HG03457 (cell line): ENCODE data around the gene CYP1A2.
"Not testable (repeated sequence)": the region's sequence is repeated elsewhere in the genome, so short reads cannot be mapped to it uniquely, and the experiment has no call there.

Source experiments
- ATAC-seq: cut with Tn5 transposase; IDR thresholded peaks from one replicate; pipeline ENCODE4 v1.9.1; 2021; ENCODE audit warnings: moderate number of reproducible peaks; ENCODE audit not compliant: unreplicated experiment

The CYP1A2 gene

DNA sequence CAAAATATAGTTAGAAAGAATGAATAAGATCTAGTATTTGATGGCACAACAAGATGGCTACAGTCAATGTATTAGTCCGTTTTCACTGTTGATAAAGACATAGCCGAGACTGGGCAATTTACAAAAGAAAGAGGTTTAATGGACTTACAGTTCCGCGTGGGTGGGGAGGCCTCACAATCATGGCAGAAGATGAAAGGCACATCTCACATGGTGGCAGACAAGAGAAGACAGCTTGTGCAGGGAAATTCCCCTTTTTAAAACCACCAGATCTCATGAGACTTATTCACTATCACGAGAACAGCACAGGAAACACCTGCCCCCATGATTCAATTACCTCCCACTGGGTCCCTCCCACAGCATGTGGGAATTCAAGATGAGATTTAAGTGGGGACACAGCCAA is 10.4 kb upstream of the CYP1A2 start:
- not testable (repeated sequence) for ATAC-seq

DNA sequence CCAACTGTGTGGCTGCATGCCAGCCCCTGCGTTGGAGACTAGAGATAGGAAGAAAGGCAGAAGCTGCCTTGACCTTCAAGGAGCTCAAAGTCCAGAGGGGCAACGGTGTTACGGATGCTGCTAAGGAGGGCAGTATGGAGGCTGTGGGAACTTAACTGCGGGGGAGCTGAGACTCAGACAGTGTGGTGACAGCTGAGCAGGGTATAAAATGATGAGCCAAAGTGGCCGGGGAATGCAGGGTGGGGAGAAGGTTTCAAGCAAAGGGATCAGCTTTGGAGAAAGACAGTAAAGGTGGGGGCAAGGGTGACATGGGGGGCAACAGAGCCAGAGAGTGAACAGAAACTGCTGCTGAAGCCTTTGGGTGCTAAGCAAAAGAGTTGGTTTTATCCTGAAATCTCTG is 6.2 kb upstream of the CYP1A2 start:
- ATAC-seq, result no peak

DNA sequence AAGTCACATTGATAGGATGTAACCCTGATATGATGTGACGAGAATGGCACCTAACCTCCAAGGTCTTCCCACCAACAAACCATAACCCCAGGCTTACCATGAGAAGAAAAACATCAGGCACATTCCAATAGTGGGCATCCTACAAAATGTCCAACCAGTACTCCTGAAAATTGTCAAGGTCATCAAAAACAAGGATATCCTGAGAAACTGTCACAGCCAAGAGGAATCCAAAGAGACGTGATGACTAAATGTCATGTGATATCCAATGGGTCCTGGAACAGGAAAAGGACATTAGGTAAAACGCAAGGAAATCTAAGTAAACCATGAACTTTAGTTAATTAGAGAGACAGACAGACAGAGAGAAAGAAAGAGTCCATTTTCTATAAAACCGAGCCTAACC is 2.3 kb upstream of the CYP1A2 start:
- no peak for ATAC-seq

DNA sequence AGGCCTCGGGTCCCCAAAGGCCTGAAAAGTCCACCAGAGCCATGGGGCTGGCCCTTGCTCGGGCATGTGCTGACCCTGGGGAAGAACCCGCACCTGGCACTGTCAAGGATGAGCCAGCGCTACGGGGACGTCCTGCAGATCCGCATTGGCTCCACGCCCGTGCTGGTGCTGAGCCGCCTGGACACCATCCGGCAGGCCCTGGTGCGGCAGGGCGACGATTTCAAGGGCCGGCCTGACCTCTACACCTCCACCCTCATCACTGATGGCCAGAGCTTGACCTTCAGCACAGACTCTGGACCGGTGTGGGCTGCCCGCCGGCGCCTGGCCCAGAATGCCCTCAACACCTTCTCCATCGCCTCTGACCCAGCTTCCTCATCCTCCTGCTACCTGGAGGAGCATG is 1.2 kb downstream of the CYP1A2 start:
- ATAC-seq, result no peak

DNA sequence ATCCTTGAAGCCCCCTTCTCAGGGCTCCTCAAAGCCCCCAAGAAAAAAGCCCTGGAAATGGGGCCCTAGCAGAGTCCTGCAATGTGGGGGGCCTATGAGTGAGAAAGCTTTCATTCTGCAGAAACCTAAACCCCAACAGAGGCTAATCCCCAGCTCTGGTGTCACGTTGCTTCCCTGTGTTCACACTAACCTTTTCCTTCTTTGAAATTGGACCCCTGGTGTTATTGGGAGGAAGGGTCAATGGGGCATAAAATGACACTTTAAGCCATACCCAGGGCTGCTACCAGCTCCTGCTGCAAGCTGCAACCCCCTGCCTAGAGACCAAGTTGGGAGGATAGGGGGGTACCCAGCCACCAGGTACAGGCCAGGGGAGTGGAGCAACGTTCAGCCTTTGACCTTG is 2.1 kb downstream of the CYP1A2 start:
- no peak for ATAC-seq

DNA sequence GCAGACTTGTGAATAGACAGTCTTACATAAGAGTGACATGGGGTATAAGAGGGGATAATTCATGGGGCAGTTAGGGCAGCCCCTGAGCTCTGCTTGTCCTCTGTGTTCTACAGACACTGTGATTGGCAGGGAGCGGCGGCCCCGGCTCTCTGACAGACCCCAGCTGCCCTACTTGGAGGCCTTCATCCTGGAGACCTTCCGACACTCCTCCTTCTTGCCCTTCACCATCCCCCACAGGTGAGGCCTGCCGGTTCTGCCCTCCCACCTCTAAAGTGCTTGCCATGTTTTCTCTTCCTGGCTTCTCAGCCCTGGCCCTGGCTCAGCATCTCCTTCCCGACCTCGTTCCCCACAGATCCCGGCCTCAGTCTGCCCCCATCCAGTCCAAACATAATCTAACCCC is 3.4 kb downstream of the CYP1A2 start:
- no peak for ATAC-seq

DNA sequence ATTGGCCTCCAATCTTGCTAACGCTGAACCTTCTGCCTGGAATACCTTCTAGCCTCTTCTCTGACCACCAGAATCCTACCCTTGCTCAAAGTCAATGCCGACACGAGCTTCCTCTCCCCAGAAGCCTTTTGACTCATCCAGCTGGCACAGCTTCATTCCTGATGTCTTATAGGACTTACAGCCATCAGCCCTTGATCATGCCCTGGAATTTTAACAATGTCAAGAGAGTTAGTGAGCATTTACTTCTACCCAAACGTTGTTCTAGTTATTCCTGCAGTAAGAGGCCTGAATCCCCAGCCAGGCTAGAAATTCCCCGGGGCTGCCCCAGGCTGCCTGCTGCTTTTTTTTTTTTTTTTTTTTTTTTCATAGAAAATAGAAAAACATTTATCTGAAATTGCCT is 3.9 kb downstream of the CYP1A2 start:
- ATAC-seq, result no peak

DNA sequence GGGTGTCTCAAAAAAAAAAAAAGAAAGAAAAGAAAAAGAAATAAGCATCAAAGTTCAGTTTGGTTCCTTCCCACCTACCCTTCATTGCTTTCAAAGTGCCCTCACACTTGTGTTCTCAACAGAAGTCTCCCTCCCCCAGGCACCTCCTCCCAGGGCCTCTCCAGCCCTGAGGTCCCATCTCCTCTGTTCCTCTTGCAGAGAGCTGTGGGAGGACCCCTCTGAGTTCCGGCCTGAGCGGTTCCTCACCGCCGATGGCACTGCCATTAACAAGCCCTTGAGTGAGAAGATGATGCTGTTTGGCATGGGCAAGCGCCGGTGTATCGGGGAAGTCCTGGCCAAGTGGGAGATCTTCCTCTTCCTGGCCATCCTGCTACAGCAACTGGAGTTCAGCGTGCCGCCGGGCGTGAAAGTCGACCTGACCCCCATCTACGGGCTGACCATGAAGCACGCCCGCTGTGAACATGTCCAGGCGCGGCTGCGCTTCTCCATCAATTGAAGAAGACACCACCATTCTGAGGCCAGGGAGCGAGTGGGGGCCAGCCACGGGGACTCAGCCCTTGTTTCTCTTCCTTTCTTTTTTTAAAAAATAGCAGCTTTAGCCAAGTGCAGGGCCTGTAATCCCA is 6.1 kb downstream of the CYP1A2 start:
- no peak for ATAC-seq

DNA sequence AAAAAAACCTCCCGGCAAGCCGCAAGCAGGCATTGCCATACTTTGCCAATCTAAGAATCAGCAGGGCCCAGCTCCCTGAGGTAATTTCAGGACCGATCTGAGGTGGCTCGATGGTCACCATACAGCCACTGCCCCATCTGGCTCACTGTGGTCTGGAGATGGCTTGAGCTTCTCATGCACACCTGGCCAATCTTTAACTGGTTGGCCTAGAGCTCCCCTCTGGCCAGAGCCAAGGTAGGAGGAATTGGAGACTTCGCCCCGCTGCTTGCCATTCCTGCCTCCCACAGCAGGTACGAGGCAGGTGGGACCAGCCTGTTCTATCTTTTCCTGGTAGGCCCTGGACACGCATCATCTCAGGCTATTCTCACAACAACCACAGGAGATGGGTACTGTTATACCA is 10.1 kb downstream of the CYP1A2 start:
- ATAC-seq, result no peak

DNA sequence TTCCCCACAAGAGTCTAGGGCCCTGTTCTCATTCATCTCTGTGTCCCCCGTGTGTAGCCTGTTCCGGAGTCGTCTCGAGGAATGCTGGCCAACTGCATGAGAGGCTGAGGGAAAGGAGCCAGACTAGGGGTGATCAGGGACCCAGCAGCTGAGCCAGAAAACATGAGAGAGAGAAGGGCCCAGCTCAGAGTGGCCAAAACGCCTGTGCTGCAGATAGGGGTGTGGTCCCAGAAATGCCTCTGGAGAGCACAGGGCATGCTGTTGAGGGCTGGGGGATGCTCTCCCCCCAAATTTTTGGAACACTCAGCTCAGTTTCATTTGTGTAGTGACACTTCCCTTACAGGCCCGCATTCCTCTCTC is 14.1 kb downstream of the CYP1A2 start:
- ATAC-seq, result no peak

DNA sequence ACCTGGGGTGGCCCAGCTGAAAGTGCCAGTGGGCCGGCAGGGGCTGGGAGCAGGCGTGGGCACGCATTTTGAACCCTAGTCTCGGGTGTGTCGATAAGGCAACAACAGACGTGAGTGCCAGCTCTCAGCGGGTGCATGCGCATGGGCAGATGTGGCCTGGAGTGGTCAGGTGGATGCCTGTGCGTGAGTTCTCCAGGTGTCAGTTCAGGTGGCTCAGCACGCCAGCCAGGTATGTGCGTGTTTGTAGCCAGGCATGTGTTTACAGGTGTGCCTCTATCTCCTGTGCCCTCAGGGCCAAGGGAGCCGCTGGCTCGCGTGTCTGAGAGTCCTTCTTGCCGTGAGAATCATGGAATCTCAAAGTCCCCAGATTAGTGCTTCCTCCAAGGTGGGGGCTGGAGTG is 14.8 kb downstream of the CYP1A2 start:
- no peak for ATAC-seq

DNA sequence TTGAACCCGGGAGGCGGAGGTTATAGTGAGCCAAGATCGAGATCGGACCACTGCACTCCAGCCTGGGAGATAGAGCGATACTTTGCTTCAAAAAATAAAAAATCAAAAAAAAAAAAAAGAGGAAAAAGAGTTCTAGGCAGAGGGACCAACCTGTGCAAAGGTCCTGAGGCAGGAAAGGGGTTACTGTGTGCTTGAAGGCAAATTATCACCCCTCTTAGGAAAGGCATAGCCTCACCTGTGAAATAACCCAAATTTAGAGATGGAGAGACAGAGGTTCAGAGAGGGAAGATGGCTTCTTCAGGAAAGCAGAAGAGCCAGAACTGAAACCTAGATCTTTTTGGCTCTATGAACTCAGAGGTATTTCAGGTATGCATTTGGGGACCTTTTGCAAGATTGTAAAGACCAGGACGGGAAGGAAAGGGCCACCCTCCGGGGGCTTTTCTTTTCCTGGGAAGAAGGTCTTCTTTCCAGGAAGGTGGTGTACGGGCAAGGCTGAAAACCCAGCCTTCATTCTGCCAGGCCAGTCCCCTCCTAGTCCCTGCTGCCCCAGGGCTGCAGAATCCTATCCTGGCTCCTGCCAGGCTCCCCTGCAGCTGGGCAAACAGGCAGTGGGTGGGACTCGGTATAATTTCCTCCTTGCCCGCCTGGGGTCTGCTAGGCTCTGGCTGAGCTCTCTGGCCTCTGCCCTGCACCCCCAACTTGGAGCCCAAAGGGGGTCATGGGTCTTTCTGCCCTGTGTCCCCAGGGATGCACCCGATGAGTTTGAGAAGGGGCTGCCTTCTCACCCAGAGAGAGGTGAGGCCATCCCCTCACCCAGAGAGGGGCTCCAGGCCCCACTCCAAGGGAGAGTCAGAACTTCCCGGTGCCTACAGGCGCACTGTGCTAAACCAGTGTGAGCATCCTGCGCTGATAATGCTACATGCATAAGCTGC is 18.8 kb downstream of the CYP1A2 start:
- no peak for ATAC-seq

DNA sequence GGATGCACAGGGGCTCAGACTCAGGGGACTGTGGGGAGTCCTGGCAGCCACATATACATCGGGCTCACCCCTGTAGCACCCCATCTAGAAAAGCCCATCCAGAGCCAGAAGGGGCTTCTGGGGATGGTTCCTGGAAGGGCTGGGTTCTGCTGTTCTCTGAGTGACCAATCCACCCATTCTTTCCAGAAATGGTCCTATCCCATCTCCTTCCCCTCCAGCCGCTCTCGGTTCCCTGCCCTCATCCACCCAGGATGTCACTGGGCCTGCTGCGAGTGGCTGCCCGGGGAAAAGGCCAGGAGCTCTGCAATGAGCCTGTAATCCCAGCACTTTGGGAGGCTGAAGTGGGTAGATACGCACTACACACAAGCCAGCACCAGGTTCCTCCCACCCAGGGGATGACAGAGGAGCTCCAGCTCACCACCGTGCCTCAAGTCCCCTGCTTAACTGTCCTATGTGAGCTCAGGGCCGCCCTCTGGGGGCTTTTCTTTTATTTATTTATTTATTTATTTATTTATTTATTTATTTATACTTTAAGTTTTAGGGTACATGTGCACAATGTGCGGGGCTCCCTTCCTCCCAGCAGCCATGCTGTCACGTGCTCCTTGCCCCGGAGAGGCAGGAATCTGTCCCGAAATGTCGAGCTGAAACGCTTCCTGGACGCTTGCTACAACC is 19.6 kb downstream of the CYP1A2 start:
- ATAC-seq, result no peak

DNA sequence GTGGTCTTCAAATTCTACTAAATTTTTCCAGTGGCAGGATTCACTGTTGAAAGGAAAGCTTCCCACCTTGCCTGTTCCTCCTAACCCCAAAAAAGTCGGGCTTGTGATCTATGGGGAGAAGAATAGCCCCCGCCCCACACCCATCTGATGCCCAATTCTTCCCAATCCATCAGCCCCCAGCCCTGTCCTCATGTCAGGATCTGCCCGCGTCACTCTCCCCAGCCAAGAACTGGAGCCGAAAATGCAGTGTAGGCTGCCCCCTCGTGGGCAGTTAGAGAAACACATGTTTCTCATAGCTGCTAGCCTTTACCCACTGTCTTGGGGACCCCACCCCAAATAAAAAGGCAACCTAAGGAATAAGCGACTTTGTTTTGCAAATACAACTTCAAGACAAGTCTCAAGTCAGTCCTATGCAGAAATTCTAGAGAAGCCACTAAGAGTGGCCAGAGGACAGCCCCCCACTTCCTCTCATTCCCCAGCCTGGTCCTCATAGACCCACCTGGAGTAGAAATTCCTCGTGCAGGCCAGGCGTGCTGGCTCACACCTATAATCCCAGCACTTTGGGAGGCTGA is 20.2 kb downstream of the CYP1A2 start:
- ATAC-seq, result no peak

DNA sequence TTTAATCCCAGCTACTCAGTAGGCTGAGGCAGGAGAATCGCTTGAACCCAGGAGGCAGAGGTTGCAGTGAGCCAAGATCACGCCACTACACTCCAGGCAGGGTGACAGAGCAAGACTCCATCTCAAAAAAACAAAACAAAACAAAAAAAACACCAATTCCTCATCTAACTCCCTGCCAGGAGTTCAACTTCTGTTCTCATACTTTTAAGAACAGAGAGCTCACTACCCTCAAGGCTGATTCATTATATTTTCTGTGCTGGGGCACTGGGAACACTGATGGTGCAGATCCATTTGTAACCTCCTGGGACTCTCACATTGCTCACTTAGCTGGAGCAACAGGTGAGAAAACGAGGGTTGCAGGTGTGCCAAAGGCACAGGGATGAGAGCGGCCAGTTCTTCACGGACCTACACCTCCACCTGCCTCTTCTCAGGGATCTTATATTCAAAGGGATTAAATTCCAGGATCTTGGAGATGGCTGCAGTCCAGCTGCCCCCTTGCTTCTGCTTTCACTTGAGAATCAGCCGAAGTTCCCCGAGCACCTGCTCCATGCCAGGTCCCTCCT is 20.9 kb downstream of the CYP1A2 start:
- ATAC-seq, result no peak

DNA sequence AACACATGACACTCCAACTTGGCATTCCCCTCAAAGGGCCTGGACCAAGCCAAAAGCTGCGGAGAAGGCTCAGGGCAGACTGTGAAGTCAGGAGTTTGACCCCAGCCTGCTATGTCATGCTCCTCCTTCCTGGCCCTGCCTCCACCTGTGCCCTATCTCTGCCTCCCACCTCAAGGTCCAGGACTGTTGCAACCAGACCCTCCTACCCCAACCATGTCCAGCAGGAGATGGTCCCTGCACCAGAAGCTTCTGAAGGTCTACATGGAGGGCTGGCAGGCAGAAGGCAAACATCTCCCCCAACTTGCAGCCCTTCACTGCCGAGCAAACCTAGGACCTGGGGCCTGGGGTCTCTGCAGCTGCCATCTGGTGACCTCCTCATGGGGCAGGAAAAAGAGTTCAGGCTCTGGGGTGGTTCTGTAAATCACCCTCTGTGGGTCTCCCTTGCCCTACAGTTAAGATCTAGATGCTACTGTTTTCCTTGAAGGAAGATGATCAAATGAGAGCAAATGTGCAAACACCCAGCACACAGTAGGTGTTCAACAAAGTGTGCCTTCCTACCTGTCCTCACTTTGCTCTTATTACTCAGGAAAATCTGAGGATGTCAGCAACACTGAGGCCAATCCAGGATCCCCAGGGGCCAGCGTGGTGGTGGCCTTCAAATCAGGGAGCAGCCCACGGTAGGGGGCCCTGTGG is 21.7 kb downstream of the CYP1A2 start:
- ATAC-seq, result no peak

DNA sequence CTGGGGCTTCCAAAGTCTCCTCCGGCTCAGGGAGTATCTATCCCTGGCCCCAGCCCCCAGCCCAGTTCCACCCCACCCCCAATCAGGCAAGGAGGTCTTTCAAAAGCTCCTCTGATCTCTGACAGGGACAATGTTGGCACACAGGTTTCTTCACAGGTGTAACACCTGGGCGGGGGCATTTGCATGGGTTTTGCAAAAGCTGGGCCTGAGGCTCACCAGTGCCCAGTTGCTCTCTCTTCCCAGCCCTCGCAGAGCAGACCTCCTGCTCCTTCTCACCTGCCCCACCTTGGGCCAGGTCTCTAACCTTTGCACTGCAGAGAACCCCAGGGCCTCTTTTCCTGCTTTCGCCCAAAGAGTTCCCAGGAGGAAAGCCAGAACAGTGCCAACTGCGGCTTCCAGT is 24.7 kb downstream of the CYP1A2 start:
- no peak for ATAC-seq

DNA sequence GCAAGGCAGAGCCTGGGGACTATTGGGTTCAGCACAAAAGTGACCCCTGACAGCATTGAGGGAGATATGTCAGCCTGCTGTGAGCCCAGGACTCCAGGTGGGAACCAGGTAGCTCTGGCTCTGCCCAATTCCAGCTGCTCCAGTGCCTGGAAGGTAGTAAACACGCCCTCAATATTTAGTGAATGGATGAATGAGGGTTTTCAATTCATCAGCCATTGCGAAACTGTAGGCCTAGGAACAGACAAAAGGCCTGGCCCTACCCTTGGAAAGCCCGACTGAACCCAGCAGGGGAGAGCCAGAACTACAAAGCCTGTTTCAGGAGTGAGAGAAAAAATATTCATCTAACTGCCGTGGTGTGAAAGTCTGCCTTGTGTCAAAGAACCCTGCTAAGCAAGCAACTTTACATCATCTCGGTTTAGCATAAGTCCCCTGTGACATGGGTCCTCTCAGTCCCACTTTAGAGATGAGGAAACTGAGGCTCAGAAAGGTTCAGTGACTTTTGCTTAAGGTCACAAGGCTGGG is 25.1 kb downstream of the CYP1A2 start:
- ATAC-seq, result no peak

DNA sequence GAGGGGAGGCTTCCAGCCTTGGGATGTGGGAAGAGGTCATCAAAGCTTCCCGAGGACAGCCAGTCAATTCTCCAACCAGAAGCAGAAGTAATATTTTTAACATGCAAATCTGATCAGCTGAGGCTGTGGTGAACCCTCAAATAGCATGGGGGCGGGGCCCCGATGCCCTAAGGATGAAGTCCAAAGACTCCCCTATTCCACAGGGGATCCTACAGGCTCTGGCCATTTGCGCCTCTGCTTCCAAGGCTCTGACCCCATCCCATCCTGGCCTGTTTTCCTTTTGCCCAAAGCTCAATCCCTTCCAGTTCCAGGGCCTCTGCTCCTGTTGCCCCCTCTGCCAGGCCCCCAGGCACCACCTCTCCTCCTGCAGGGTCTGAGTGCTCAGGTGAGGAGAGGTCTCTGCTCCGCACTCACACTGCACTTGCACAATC is 26.5 kb downstream of the CYP1A2 start:
- no peak for ATAC-seq

DNA sequence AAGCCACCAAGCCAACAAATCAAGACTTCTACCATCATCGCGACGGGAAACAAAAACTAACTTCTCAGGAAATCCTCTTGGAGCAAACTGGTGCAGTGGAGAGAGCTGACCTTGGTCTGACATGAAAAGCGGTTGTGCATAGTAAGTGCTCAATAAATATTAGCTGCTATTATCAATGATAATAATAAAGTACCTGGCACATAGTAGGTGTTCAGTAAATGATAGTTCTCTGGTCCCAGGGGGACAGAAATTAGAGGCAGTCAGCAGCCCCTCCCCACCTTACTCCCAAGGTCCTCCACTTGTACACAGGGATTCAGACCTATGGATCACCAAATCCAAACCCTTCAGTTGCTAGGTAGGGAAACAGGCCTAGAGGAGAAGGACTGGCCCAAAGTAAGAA is 27.2 kb downstream of the CYP1A2 start:
- no peak for ATAC-seq
